K562 (cell line): Measurements from ENCODE around the gene EBF4. TPM values are rescaled to one million over a fixed set of nuclear protein-coding genes. Genes with fewer than 3 reads are reported as not detected.

Experiments used
- ATAC-seq: fragments of 200-7000 bp; cut with Tn5 transposase; 3 replicates; pipeline ENCODE4 v1.9.1; 2020; ENCODE audit warnings: moderate library complexity
- BruUV-seq: library from RNA; stranded (reverse); fragments of 400-500 nt; replicated peaks from 2 replicates; lab custom pipeline; 2021; lab: Mats Ljungman, UMichigan
- CTCF ChIA-PET: fragments of 300-600 bp; formaldehyde crosslinking; extraction: SDS; loops from one replicate; lab custom pipeline; 2021; ENCODE audit warnings: low intra/inter-chr PET ratio; lab: Yijun Ruan, JAX
- POLR2A ChIA-PET: fragments of 300-600, 350-650 bp; sonication (Branson Sonifier 250); formaldehyde crosslinking; extraction: SDS; loops from one replicate; lab custom pipeline; 2021; ENCODE audit warnings: antibody characterized with exemption, inconsistent platforms; lab: Yijun Ruan, JAX
- DNase-seq, 4 experiments: peaks; one replicate each; pipeline versions ENCODE4 v3.0.0 to v3.0.0-alpha.2; 2011 to 2018; ENCODE audit warnings: low spot score in 3 of 4, mixed read lengths in 3 of 4; ENCODE audit errors: extremely low read depth in 1 of 4
- FAIRE-seq: peaks from 2 replicates; lab custom pipeline; 2011; peaks lifted over from hg19 to GRCh38; lab: Jason Lieb, UNC
- H2AFZ ChIP-seq: 2 replicates; pipeline ENCODE4 v1.6.0; 2011; ENCODE audit warnings: low read depth, low read length, control low read depth, inconsistent platforms
- H3K27ac ChIP-seq: fragments of 200-600 bp; 3 replicates; pipeline ENCODE4 v1.8.0; 2011; ENCODE audit warnings: low read depth, mild to moderate bottlenecking, control low read depth, inconsistent platforms, low read length, moderate library complexity, mixed read lengths; ENCODE audit errors: extremely low read depth
- H3K27me3 ChIP-seq, 2 experiments: fragments of 300-600 bp in 1 of 2; 2 replicates in 1 of 2; 3 replicates in 1 of 2; pipeline versions ENCODE4 v1.6.0 to v1.8.0; 2011; ENCODE audit warnings: inconsistent platforms in 2 of 2, low read length in 2 of 2, mild to moderate bottlenecking in 1 of 2, mixed read lengths in 1 of 2, moderate library complexity in 1 of 2; ENCODE audit not compliant: control insufficient read depth in 2 of 2, insufficient read depth in 2 of 2
- H3K36me3 ChIP-seq: fragments of 300-600 bp; 3 replicates; pipeline ENCODE4 v1.8.0; 2011; ENCODE audit warnings: mild to moderate bottlenecking, low read length, inconsistent platforms; ENCODE audit not compliant: control insufficient read depth, insufficient read depth
- H3K4me1 ChIP-seq, 2 experiments: fragments of 200-600 bp in 1 of 2; replicated peaks in 1 of 2; 2 replicates in 1 of 2; 3 replicates in 1 of 2; pipeline versions ENCODE4 v1.5.1 to v1.8.0; 2011; ENCODE audit warnings: inconsistent platforms in 2 of 2, low read length in 2 of 2, mild to moderate bottlenecking in 1 of 2, mixed read lengths in 1 of 2, moderate library complexity in 1 of 2; ENCODE audit not compliant: control insufficient read depth in 2 of 2, insufficient read depth in 2 of 2
- H3K4me2 ChIP-seq: 2 replicates; pipeline ENCODE4 v1.6.1; 2011; ENCODE audit warnings: low read length, control low read depth, inconsistent platforms, mixed read lengths; ENCODE audit not compliant: insufficient read depth
- H3K4me3 ChIP-seq: fragments of 200-600 bp; sonication (generic), shearing (Covaris generic); 2 replicates; pipeline ENCODE4 v1.5.1; 2016; ENCODE audit warnings: control low read depth, inconsistent platforms
- H3K79me2 ChIP-seq: fragments of 200-600 bp; 3 replicates; pipeline ENCODE4 v1.8.0; 2011; ENCODE audit warnings: low read length, inconsistent platforms; ENCODE audit not compliant: control insufficient read depth, insufficient read depth
- H3K9ac ChIP-seq, 2 experiments: 2 replicates each; pipeline versions ENCODE4 v1.6.0 to v1.6.1; 2011; ENCODE audit warnings: low read depth in 2 of 2, low read length in 2 of 2, control low read depth in 1 of 2, inconsistent platforms in 1 of 2, mild to moderate bottlenecking in 1 of 2, mixed read lengths in 1 of 2; ENCODE audit not compliant: insufficient read depth in 1 of 2
- H3K9me1 ChIP-seq: one replicate; pipeline ENCODE4 v1.6.0; 2011; ENCODE audit warnings: inconsistent platforms, mild to moderate bottlenecking, low read length, moderate library complexity; ENCODE audit not compliant: control insufficient read depth, insufficient read depth
- H3K9me3 ChIP-seq: replicated peaks from 2 replicates; pipeline ENCODE4 v1.5.1; 2011; ENCODE audit warnings: low read depth, low read length, inconsistent platforms; ENCODE audit not compliant: control insufficient read depth, insufficient read depth
- H4K20me1 ChIP-seq: replicated peaks from 2 replicates; pipeline ENCODE4 v1.6.1; 2011; ENCODE audit warnings: low read length, inconsistent platforms, mixed read lengths; ENCODE audit not compliant: control insufficient read depth, insufficient read depth
- ADNP ChIP-seq: fragments of 200-800 bp; sonication (Bioruptor generic); IDR thresholded peaks from 2 replicates; pipeline ENCODE4 v1.6.1; 2016; ENCODE audit warnings: missing genetic modification characterization, missing compliant biosample characterization
- DIDO1 ChIP-seq: fragments of 450-650 bp; IDR thresholded peaks from 2 replicates; pipeline ENCODE4 v1.6.1; 2016; ENCODE audit warnings: low read depth, missing biosample characterization, missing genetic modification characterization
- TBL1XR1 ChIP-seq, 2 experiments: IDR thresholded peaks; 2 replicates each; pipeline ENCODE4 v1.6.1; 2012; ENCODE audit warnings: improper control_type of control experiment in 2 of 2, low read length in 2 of 2, mild to moderate bottlenecking in 1 of 2
- TCF7 ChIP-seq: sonication (generic); IDR thresholded peaks from 2 replicates; pipeline ENCODE4 v1.6.1; 2016; ENCODE audit warnings: antibody characterized with exemption, borderline replicate concordance
- WGBS: fragments of 100-300 bp; shearing (Covaris generic); methylation state at CpG from one replicate; pipeline ENCODE4 v1.1.6; 2016; ENCODE audit warnings: low coverage, mixed read lengths; ENCODE audit not compliant: insufficient coverage; ENCODE audit errors: missing lambda C conversion rate; 5-methylcytosine and 5-hydroxymethylcytosine counted together
- in situ Hi-C: fragments of 300-500 bp; cut with MboI; formaldehyde crosslinking; loops from 4 replicates; pipeline ENCODE4 v1.15.0; 2018; ENCODE audit warnings: inconsistent platforms, mixed read lengths
- intact Hi-C: fragments of 100-400 bp; cut with micrococcal nuclease; formaldehyde crosslinking; loops from 2 replicates; pipeline ENCODE4 v1.14.2; 2022
- polyA plus RNA-seq, 8 experiments: library from polyadenylated mRNA; depleted of rRNA in 4 of 8; stranded (reverse) in 5 of 8; unstranded in 3 of 8; fragments of >200 nt; fragmentation: Nextera tagmentation in 2 of 8; fragmentation: Illumina TruSeq in 1 of 8; extraction: Ambion mirVana in 2 of 8; extraction: Trizol in 1 of 8; gene quantifications; 2 replicates each; pipeline versions ENCODE4 v1.2.1 to v1.2.3, GENCODE V29; 2011 to 2014; ENCODE audit warnings: inconsistent platforms in 1 of 8, missing spikeins in 1 of 8
- total RNA-seq, 7 experiments: library from RNA; depleted of rRNA in 6 of 7; stranded (reverse); fragments of >200 nt in 6 of 7; fragmentation: Illumina TruSeq in 2 of 7; extraction: Trizol in 2 of 7; gene quantifications; 2 replicates each; pipeline versions ENCODE4 v1.2.1 to v1.2.3, GENCODE V29; 2011 to 2021; ENCODE audit warnings: low replicate concordance in 1 of 7
- TF ChIP-seq, protein P1 (sequence below): sonication (generic); formaldehyde crosslinking; IDR thresholded peaks from 2 replicates; pipeline ENCODE4 v1.8.1; 2023; ENCODE audit warnings: mild to moderate bottlenecking, missing genetic modification reagents, moderate library complexity
- TF ChIP-seq, protein P2 (sequence below): fragments of 250-450 bp; sonication (Bioruptor Pico); IDR thresholded peaks from 2 replicates; pipeline ENCODE4 v1.4.0; 2020; ENCODE audit warnings: borderline replicate concordance

Gene EBF4
- total and polyA plus RNA-seq, 9 of the 15 experiments (the other 6 are each of a cell fraction or from before 2014, with no cell fraction given) = 0.09 TPM; not detected in 8

DNA sequence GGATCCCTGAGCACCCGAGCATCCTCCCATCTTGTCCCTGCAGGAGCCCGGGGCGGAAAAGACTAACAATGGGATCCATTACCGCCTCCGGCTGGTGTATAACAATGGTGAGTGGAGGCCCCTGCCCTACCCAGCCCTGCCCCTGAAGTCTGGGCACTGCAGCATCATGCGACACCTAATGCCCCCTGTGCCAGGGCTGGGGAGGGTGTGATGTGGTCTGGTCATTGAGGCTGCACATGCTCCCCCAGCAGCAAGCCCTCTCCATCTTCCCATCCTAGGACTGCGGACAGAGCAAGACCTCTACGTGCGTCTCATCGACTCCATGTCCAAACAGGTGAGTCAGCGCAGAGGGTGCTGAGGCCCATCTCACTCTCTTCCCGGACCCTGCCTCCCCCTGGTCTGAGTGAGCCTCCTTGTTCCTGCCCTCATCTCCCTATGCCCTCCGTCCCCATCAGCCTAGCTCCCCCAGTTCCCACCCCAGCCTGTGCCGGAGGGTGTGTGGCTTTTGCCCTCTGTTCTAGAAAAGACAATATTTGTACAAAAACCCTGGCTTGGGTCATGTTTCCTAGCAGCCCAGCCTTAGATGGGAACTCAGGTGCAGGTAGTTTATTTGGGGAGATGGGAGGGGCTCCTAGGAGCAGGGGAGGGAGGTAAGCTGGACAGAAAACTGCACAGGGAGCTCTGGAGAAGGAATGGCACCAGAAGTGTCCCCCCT is 13.5 kb downstream of the EBF4 start:
- no peak for FAIRE-seq
- H3K4me1 ChIP-seq = no peaks in the 10 kb centered on the region
- BruUV-seq = no TSS peak
- no peak for TF ChIP-seq ADNP (tag)
- TF ChIP-seq, protein P1, sequence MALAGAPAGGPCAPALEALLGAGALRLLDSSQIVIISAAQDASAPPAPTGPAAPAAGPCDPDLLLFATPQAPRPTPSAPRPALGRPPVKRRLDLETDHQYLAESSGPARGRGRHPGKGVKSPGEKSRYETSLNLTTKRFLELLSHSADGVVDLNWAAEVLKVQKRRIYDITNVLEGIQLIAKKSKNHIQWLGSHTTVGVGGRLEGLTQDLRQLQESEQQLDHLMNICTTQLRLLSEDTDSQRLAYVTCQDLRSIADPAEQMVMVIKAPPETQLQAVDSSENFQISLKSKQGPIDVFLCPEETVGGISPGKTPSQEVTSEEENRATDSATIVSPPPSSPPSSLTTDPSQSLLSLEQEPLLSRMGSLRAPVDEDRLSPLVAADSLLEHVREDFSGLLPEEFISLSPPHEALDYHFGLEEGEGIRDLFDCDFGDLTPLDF (CRISPR knock-in tag) = no peak
- no peak for TF ChIP-seq TBL1XR1 (IDR thresholded peaks at IDR 0.05; ENCODE audit: low read length in 2 of 2)
- no peak for TF ChIP-seq DIDO1 (tag)
- no peak for TF ChIP-seq TCF7
- TF ChIP-seq, protein P2, sequence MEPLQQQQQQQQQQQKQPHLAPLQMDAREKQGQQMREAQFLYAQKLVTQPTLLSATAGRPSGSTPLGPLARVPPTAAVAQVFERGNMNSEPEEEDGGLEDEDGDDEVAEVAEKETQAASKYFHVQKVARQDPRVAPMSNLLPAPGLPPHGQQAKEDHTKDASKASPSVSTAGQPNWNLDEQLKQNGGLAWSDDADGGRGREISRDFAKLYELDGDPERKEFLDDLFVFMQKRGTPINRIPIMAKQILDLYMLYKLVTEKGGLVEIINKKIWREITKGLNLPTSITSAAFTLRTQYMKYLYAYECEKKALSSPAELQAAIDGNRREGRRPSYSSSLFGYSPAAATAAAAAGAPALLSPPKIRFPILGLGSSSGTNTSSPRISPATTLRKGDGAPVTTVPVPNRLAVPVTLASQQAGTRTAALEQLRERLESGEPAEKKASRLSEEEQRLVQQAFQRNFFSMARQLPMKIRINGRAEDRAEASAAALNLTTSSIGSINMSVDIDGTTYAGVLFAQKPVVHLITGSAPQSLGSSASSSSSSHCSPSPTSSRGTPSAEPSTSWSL (CRISPR knock-in tag) = no peak
- WGBS = 11% methylated on average over 7 of the region's 14 CpGs
- H3K27me3 ChIP-seq = peaks cover 2 to 56% of the 10 kb centered on the region in 2 experiments; a peak in 2 of 5 replicates
- H4K20me1 ChIP-seq = no peaks in the 10 kb centered on the region
- ChIA-PET CTCF (no interaction called here), POLR2A (no interaction called here)
- no peaks in the 10 kb centered on the region for H3K9me1 ChIP-seq
- H3K9ac ChIP-seq = no peak overlapping the region
- intact Hi-C loops (no loop called here), in situ Hi-C loops (no loop called here)
- no peaks in the 10 kb centered on the region for H3K79me2 ChIP-seq
- no peak for DNase-seq
- no peaks in the 10 kb centered on the region for H3K9me3 ChIP-seq
- no peaks in the 10 kb centered on the region for H3K36me3 ChIP-seq
- no peak overlapping the region for H3K4me2 ChIP-seq
- no peak for ATAC-seq
- no peak overlapping the region for H2AFZ ChIP-seq
- H3K4me3 ChIP-seq = no peak overlapping the region
- H3K27ac ChIP-seq = no peak overlapping the region
